SK-N-SH (cell line): ENCODE results near the gene CDH4. TPM values are rescaled to one million over a fixed set of nuclear protein-coding genes. Genes with fewer than 3 reads are reported as not detected.

Experiments used
- CTCF ChIA-PET: fragments of 300-600, 350-600 bp; formaldehyde crosslinking; extraction: SDS; loops from one replicate; lab custom pipeline; 2021; lab: Yijun Ruan, JAX
- POLR2A ChIA-PET: fragments of 350-600 bp; sonication (Branson Sonifier 250); formaldehyde crosslinking; extraction: SDS; loops from one replicate; lab custom pipeline; 2020; ENCODE audit warnings: antibody characterized with exemption, inconsistent platforms; lab: Yijun Ruan, JAX
- DNase-seq: peaks from one replicate; pipeline ENCODE4 v3.0.0; 2012
- H2AFZ ChIP-seq: fragments of 200-600 bp; sonication (generic); 2 replicates; pipeline ENCODE4 v1.8.1; 2016; ENCODE audit warnings: antibody characterized with exemption, mild to moderate bottlenecking, low read depth
- H3F3A ChIP-seq: fragments of 200-600 bp; sonication (generic); replicated peaks from 2 replicates; pipeline ENCODE3; 2016; ENCODE audit warnings: antibody characterized with exemption, mild to moderate bottlenecking; ENCODE audit not compliant: insufficient read depth
- H3K27ac ChIP-seq, 2 experiments: fragments of 200-500 bp in 1 of 2; fragments of 200-600 bp in 1 of 2; sonication (Bioruptor generic) in 1 of 2; sonication (generic), shearing (Covaris generic) in 1 of 2; 2 replicates each; pipeline versions ENCODE4 v1.5.1 to v1.6.1; 2014 to 2016; ENCODE audit warnings: low read depth in 2 of 2, inconsistent platforms in 1 of 2, low read length in 1 of 2, mild to moderate bottlenecking in 1 of 2, mixed read lengths in 1 of 2
- H3K27me3 ChIP-seq: fragments of 200-600 bp; sonication (generic), shearing (Covaris generic); 2 replicates; pipeline ENCODE4 v1.6.1; 2016; ENCODE audit warnings: mixed run types; ENCODE audit not compliant: insufficient read depth
- H3K36me3 ChIP-seq, 2 experiments: fragments of 200-500 bp in 1 of 2; fragments of 200-600 bp in 1 of 2; sonication (Bioruptor generic) in 1 of 2; sonication (generic) in 1 of 2; replicated peaks in 1 of 2; 2 replicates each; pipeline versions ENCODE3 to v1.5.1; 2014 to 2016; ENCODE audit warnings: low read length in 1 of 2, mild to moderate bottlenecking in 1 of 2; ENCODE audit not compliant: insufficient read depth in 2 of 2, control insufficient read depth in 1 of 2
- H3K4me1 ChIP-seq, 2 experiments: fragments of 200-500 bp in 1 of 2; fragments of 200-600 bp in 1 of 2; sonication (Bioruptor generic) in 1 of 2; sonication (generic), shearing (Covaris generic) in 1 of 2; 2 replicates each; pipeline versions ENCODE4 v1.5.1 to v1.6.1; 2014 to 2016; ENCODE audit warnings: low read depth in 1 of 2, low read length in 1 of 2, mixed run types in 1 of 2; ENCODE audit not compliant: insufficient read depth in 2 of 2, control insufficient read depth in 1 of 2
- H3K4me2 ChIP-seq: fragments of 200-600 bp; sonication (generic), shearing (Covaris generic); 2 replicates; pipeline ENCODE4 v1.6.1; 2017; ENCODE audit warnings: mixed run types
- H3K4me3 ChIP-seq, 2 experiments: fragments of 200-500 bp in 1 of 2; fragments of 200-600 bp in 1 of 2; sonication (Bioruptor generic) in 1 of 2; sonication (generic), shearing (Covaris generic) in 1 of 2; 2 replicates each; pipeline versions ENCODE4 v1.5.1 to v1.8.1; 2014 to 2016; ENCODE audit warnings: low read depth in 2 of 2, inconsistent platforms in 1 of 2, low read length in 1 of 2, mild to moderate bottlenecking in 1 of 2, mixed read lengths in 1 of 2, moderate library complexity in 1 of 2
- H3K79me2 ChIP-seq: fragments of 200-600 bp; sonication (generic); 2 replicates; pipeline ENCODE4 v1.8.1; 2017; ENCODE audit warnings: mild to moderate bottlenecking; ENCODE audit not compliant: insufficient read depth
- H3K9ac ChIP-seq: fragments of 200-600 bp; sonication (generic); 2 replicates; pipeline ENCODE4 v1.6.1; 2017; ENCODE audit warnings: mixed run types
- H3K9me2 ChIP-seq: fragments of 200-600 bp; sonication (generic); 2 replicates; pipeline ENCODE4 v1.6.1; 2017; ENCODE audit warnings: mixed run types
- H3K9me3 ChIP-seq: fragments of 200-600 bp; sonication (generic); 2 replicates; pipeline ENCODE4 v1.6.1; 2017; ENCODE audit warnings: mixed run types, mild to moderate bottlenecking, moderate library complexity
- H4K20me1 ChIP-seq: fragments of 200-600 bp; sonication (generic); 2 replicates; pipeline ENCODE4 v1.6.1; 2017; ENCODE audit warnings: mild to moderate bottlenecking, mixed run types; ENCODE audit not compliant: insufficient read depth
- CHD2 ChIP-seq: fragments of 150-350 bp; IDR thresholded peaks from 2 replicates; pipeline ENCODE4 v1.6.1; 2018; ENCODE audit warnings: low read length; ENCODE audit not compliant: partially characterized antibody
- ELF1 ChIP-seq: IDR thresholded peaks from 2 replicates; pipeline ENCODE4 v1.4.0; 2012
- EZH2phosphoT487 ChIP-seq: fragments of 200-600 bp; sonication (generic); IDR thresholded peaks from 2 replicates; pipeline ENCODE4 v1.6.1; 2017; ENCODE audit warnings: low read depth, mixed run types, mild to moderate bottlenecking, antibody characterized with exemption, moderate library complexity, borderline replicate concordance
- FOSL2 ChIP-seq: IDR thresholded peaks from 2 replicates; pipeline ENCODE4 v1.4.0; 2012; ENCODE audit warnings: low read depth, mild to moderate bottlenecking, moderate library complexity, borderline replicate concordance
- FOXJ3 ChIP-seq: sonication (generic); formaldehyde crosslinking; IDR thresholded peaks from 2 replicates; pipeline ENCODE4 v1.5.1; 2020; ENCODE audit warnings: mild to moderate bottlenecking, missing genetic modification reagents
- FOXM1 ChIP-seq: IDR thresholded peaks from 2 replicates; pipeline ENCODE4 v1.4.0; 2012; ENCODE audit warnings: low read depth, mild to moderate bottlenecking
- GABPA ChIP-seq: IDR thresholded peaks from 2 replicates; pipeline ENCODE4 v1.4.0; 2012; ENCODE audit warnings: low read depth, mild to moderate bottlenecking
- GATA2 ChIP-seq: sonication (generic); formaldehyde crosslinking; IDR thresholded peaks from 2 replicates; pipeline ENCODE4 v1.5.0; 2020; ENCODE audit warnings: mild to moderate bottlenecking, missing genetic modification reagents
- JUND ChIP-seq: IDR thresholded peaks from 2 replicates; pipeline ENCODE4 v1.4.0; 2012
- MAX ChIP-seq: IDR thresholded peaks from 2 replicates; pipeline ENCODE4 v1.4.0; 2012; ENCODE audit warnings: low read depth
- MEF2A ChIP-seq: IDR thresholded peaks from 2 replicates; pipeline ENCODE4 v1.4.0; 2012; ENCODE audit warnings: low read depth, borderline replicate concordance
- NRF1 ChIP-seq: IDR thresholded peaks from 2 replicates; pipeline ENCODE4 v1.6.1; 2012; ENCODE audit warnings: low read depth, mild to moderate bottlenecking, low read length
- POLR2AphosphoS5 ChIP-seq: IDR thresholded peaks from 2 replicates; pipeline ENCODE4 v1.6.1; 2012; ENCODE audit warnings: low read depth, low read length
- RAD21 ChIP-seq: IDR thresholded peaks from 2 replicates; pipeline ENCODE4 v1.6.1; 2012; ENCODE audit warnings: mild to moderate bottlenecking, low read length
- RFX5 ChIP-seq: IDR thresholded peaks from 2 replicates; pipeline ENCODE4 v1.6.1; 2012; ENCODE audit warnings: mild to moderate bottlenecking, improper control_type of control experiment, low read length
- RXRA ChIP-seq: IDR thresholded peaks from 2 replicates; pipeline ENCODE4 v1.4.0; 2012; ENCODE audit warnings: low read depth, mild to moderate bottlenecking, borderline replicate concordance
- SMC3 ChIP-seq: IDR thresholded peaks from 2 replicates; pipeline ENCODE4 v1.6.1; 2012; ENCODE audit warnings: low read depth, low read length, improper control_type of control experiment
- TAF1 ChIP-seq: IDR thresholded peaks from 2 replicates; pipeline ENCODE4 v1.6.1; 2012; ENCODE audit warnings: low read depth, mild to moderate bottlenecking, low read length, moderate library complexity, borderline replicate concordance
- TEAD4 ChIP-seq: IDR thresholded peaks from 2 replicates; pipeline ENCODE4 v1.4.0; 2012; ENCODE audit warnings: mild to moderate bottlenecking, borderline replicate concordance; ENCODE audit not compliant: insufficient read depth
- USF1 ChIP-seq: IDR thresholded peaks from 2 replicates; pipeline ENCODE4 v1.4.0; 2012; ENCODE audit warnings: low read depth, borderline replicate concordance
- USF2 ChIP-seq: fragments of 150-350 bp; IDR thresholded peaks from 2 replicates; pipeline ENCODE4 v1.6.1; 2017; ENCODE audit warnings: antibody characterized with exemption, low read length, low read depth, borderline replicate concordance
- YY1 ChIP-seq: IDR thresholded peaks from 2 replicates; pipeline ENCODE4 v1.4.0; 2012; ENCODE audit warnings: low read depth, mild to moderate bottlenecking
- whole genome bisulfite sequencing: methylation state at CpG from one replicate; pipeline ENCODE4 v1.1.6; 2017; ENCODE audit warnings: low lambda C conversion rate; 5-methylcytosine and 5-hydroxymethylcytosine counted together
- polyA plus RNA-seq, 3 experiments: library from polyadenylated mRNA; depleted of rRNA; stranded (reverse); fragments of >200 nt; gene quantifications; 2 replicates each; pipeline ENCODE4 v1.2.3, GENCODE V29; 2012

The CDH4 gene
- polyA plus RNA-seq, 1 of the 3 experiments (the other 2 are of a cell fraction), result not detected

- no peak overlapping the region for H3K9ac ChIP-seq
- ChIA-PET POLR2A (no interaction called here), CTCF (no interaction called here)
- no peak for TF ChIP-seq GABPA
- TF ChIP-seq RFX5, result no peak
- no peak for TF ChIP-seq ELF1
- TF ChIP-seq RAD21, result no peak
- no peak for TF ChIP-seq JUND
- TF ChIP-seq MEF2A, result no peak
- TF ChIP-seq TAF1, result no peak
- no peak for TF ChIP-seq NRF1
- TF ChIP-seq SMC3, result no peak
- no peak for TF ChIP-seq FOXM1
- TF ChIP-seq FOSL2, result no peak
- H3K4me3 ChIP-seq, result no peak overlapping the region
- no peaks in the 10 kb centered on the region for H3K79me2 ChIP-seq
- H3K9me2 ChIP-seq, result no peaks in the 10 kb centered on the region
- DNase-seq, result no peak
- H3F3A ChIP-seq, result no peaks in the 10 kb centered on the region
- WGBS, result 37% methylated on average over 6 of the region's 6 CpGs
- no peaks in the 10 kb centered on the region; a peak in 1 of 4 replicates for H3K4me1 ChIP-seq
- no peaks in the 10 kb centered on the region for H4K20me1 ChIP-seq
- no peak overlapping the region for H3K4me2 ChIP-seq
- H2AFZ ChIP-seq, result no peak overlapping the region
- no peaks in the 10 kb centered on the region for H3K36me3 ChIP-seq
- H3K9me3 ChIP-seq, result no peaks in the 10 kb centered on the region
- no peak overlapping the region for H3K27ac ChIP-seq
- H3K27me3 ChIP-seq, result no peaks in the 10 kb centered on the region
Measured at GRCh38 chr20:61891916-61892649, 640.0 kb downstream of the CDH4 start.

- no peaks in the 10 kb centered on the region for H3K9me3 ChIP-seq
- no peaks in the 10 kb centered on the region for H3F3A ChIP-seq
- CTCF ChIA-PET, result interaction anchor here (1.1 to 1.8 kb wide), 2 partner anchors 9 to 22 kb away, joined by 3 to 6 read pairs; no protein-coding TSS in a partner anchor
- H3K4me1 ChIP-seq, result no peaks in the 10 kb centered on the region; a peak in 1 of 4 replicates
- no peaks in the 10 kb centered on the region for H3K9me2 ChIP-seq
- H3K27ac ChIP-seq, result no peak overlapping the region
- H4K20me1 ChIP-seq, result no peaks in the 10 kb centered on the region
- no peaks in the 10 kb centered on the region for H3K27me3 ChIP-seq
- H3K9ac ChIP-seq, result no peak overlapping the region
- POLR2A ChIA-PET, result no interaction called here
- no peak overlapping the region for H3K4me3 ChIP-seq
- H3K79me2 ChIP-seq, result no peaks in the 10 kb centered on the region
- WGBS, result 62% methylated on average over 20 of the region's 22 CpGs
- H3K4me2 ChIP-seq, result no peak overlapping the region
- no peak overlapping the region for H2AFZ ChIP-seq
- H3K36me3 ChIP-seq, result no peaks in the 10 kb centered on the region
- no peak for TF ChIP-seq USF1
- no peak for TF ChIP-seq EZH2phosphoT487
- no peak for TF ChIP-seq NRF1
- TF ChIP-seq POLR2AphosphoS5, result no peak
- no peak for TF ChIP-seq TEAD4
- no peak for TF ChIP-seq GATA2 (CRISPR knock-in tag)
- no peak for TF ChIP-seq CHD2
- TF ChIP-seq RXRA, result no peak
- no peak for TF ChIP-seq USF2
- TF ChIP-seq JUND, result no peak
- TF ChIP-seq TAF1, result no peak
- TF ChIP-seq YY1, result no peak
- no peak for TF ChIP-seq FOXJ3 (CRISPR knock-in tag)
- no peak for TF ChIP-seq MAX
- TF ChIP-seq SMC3, result no peak
- DNase-seq, result no peak
Measured at GRCh38 chr20:61895016-61895415, 643.0 kb downstream of the CDH4 start.
